Right cardiac atrium (tissue), 5 donors: Measurements from ENCODE around the gene RABGGTA. TPM values are rescaled to one million over a fixed set of nuclear protein-coding genes. Genes with fewer than 3 reads are reported as not detected.
"Not testable (repeated sequence)": the region's sequence is repeated elsewhere in the genome, so short reads cannot be mapped to it uniquely, and the experiment has no call there.

ENCODE experiments used
- ATAC-seq, 2 donors: fragments of 200-7000 bp; cut with Tn5 transposase; one replicate each; pipeline versions ENCODE4 v1.8.0 to v1.9.1; 2020; ENCODE audit warnings: moderate library complexity in 2 of 2, mild to moderate bottlenecking in 1 of 2
- DNase-seq, 3 donors: peaks; one replicate each; pipeline ENCODE4 v3.0.0-alpha.2; 2020
- H3K27ac ChIP-seq: one replicate; pipeline ENCODE4 v1.5.1; 2013; ENCODE audit warnings: mild to moderate bottlenecking, low read length, control low read depth, moderate library complexity
- H3K27me3 ChIP-seq: one replicate; pipeline ENCODE4 v1.6.1; 2013; ENCODE audit not compliant: control insufficient read depth, insufficient read depth
- H3K4me1 ChIP-seq: one replicate; pipeline ENCODE4 v1.6.1; 2013; ENCODE audit warnings: low read length; ENCODE audit not compliant: control insufficient read depth, insufficient read depth
- H3K4me3 ChIP-seq: one replicate; pipeline ENCODE4 v1.5.1; 2013; ENCODE audit warnings: low read length, control low read depth
- H3K9me3 ChIP-seq: one replicate; pipeline ENCODE4 v1.6.1; 2013; ENCODE audit warnings: low read length; ENCODE audit not compliant: control insufficient read depth
- whole genome bisulfite sequencing: extraction: QIAGEN DNeasy Blood & Tissue Kit; methylation state at CpG from one replicate; pipeline ENCODE4 v1.1.7; 2013; 5-methylcytosine and 5-hydroxymethylcytosine counted together
- intact Hi-C, 4 donors: fragments of 100-400 bp; cut with DNase I; formaldehyde crosslinking; loops; one replicate each; pipeline versions ENCODE4 v1.11.0 to v1.14.0; 2022 to 2023
- polyA plus RNA-seq: library from polyadenylated mRNA; stranded (reverse); fragments of 200-250 nt; gene quantifications from one replicate; pipeline ENCODE4 v1.2.3, GENCODE V29; 2013
- total RNA-seq, 4 donors: library from RNA; stranded (reverse); fragmentation: NEBNext Ultra II Directional; extraction: Animal tissue kit (Norgen Biotek cat#: 25700); gene quantifications; one replicate each; pipeline ENCODE4 v1.2.1, GENCODE V29; 2021
- donor health status: healthy with polysubstance abuse.
- donor health status: DM: no; HTN: yes; CAD: no.
- donor health status: DM: no; HTN: no; CAD: no.
- donor health status: DM: no; HTN: yes; CAD: no; lungs with severe emphysema.
- donor health status: DM: yes; HTN: yes; CAD: no.

The RABGGTA gene
- total and polyA plus RNA-seq, 5 donors, result 18.1 to 21.4 (median 20.7) TPM

DNA sequence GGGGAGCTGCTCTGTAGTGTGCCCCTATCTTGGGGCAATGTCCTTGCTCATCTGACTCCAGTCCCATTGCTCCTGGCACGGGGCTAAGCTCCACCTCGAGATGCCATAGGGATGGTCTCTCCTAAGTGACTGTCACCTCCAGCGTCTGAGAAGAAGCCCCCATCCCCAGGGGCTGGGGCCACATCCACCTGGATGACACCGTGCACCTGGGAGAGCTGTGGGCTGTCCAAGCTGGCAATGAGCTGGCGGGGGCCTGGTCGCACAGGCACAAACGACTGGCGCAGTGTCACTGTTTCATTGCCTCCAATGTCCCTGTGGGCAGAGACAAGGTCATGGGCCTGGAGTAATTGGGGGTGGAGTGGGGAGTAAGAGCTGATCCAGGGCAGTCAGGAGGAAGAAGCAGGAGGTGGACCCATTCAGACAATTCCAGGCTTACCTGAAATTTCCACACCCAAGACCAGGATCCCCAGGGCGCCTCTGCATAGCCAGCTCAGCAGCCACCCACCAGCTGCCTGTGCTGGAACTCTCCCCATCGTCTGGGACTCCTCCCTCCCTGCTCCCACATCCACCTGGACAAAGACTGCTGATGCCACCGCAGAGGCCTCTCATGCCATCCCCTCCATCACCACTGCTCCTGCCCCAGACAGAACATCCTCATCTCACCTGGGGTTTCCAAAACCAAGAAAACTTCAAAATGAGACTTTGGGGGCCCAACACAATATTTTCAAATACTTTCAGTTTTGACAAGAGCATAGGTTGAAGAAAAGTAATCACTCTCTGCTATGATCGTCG is 22.0 kb downstream of the RABGGTA start:
- DNase-seq (no peak), ATAC-seq (peak in 1 of 2 donors; percentile 22)
- Histone ChIP-seq H3K4me1 (no peaks in the 10 kb centered on the region), H3K27ac (no peak overlapping the region), H3K9me3 (no peaks in the 10 kb centered on the region), H3K4me3 (no peak overlapping the region), H3K27me3 (no peaks in the 10 kb centered on the region)
- 79% methylated on average over 13 of the region's 13 CpGs for WGBS
- intact Hi-C loops, result loop anchor here in 2 of 4 donors (5.0 to 10.0 kb wide), 2 partner anchors 45 to 48 kb away; partner anchors contain the start of genes DHRS1 (in 2 of the 2) and NOP9 (in 2 of the 2)

DNA sequence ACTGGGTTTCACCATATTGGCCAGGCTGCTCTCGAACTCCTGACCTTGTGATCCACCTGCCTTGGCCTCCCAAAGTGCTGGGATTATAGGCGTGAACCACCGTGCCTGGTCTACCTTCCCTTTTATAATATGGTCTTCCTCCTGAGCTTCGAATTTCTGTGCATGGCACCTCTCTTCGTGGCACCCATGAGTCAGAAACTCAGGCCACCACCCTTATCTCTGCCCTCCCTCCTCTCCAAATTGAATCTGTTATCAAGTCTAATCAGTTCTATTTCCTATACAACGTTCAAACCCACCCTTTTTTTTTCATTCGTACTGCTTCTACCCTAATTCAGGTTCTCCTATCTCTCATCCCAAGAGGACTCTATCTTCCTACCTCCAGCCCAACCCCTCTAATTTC is 24.0 kb downstream of the RABGGTA start:
- ATAC-seq (no peak), DNase-seq (no peak)
- Histone ChIP-seq H3K9me3 (no peaks in the 10 kb centered on the region), H3K27ac (no peak overlapping the region), H3K4me3 (no peak overlapping the region), H3K27me3 (no peaks in the 10 kb centered on the region), H3K4me1 (peaks cover 3% of the 10 kb centered on the region)
- intact Hi-C loops, result loop anchor here in 2 of 4 donors (5.0 to 10.0 kb wide), 2 partner anchors 47 to 50 kb away; partner anchors contain the start of genes DHRS1 (in 2 of the 2) and NOP9 (in 2 of the 2)
- WGBS, result 67% methylated on average over 7 of the region's 7 CpGs

DNA sequence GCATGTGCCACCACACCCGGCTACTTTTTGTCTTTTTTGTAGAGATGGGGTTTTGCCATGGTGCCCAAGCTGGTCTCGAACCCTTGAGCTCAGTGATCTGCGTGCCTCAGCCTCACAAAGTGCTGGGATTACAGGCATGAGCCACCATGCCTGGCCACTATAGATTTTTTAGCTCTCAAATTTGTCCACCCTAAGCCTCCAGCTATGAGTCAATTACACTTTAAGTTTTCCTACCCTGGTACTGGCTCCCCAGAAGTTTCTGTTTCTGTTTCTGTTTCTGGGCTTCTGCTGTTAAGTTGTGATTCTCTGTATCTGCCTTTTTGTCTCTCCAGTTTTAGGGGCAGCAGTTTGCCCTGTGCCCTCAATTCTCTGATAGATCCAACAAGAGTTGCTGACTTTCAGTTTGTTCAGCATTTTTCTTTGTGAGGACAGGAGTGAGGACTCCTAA is 24.6 kb downstream of the RABGGTA start:
- Histone ChIP-seq H3K27me3 (no peaks in the 10 kb centered on the region), H3K27ac (no peak overlapping the region), H3K4me3 (no peak overlapping the region), H3K9me3 (no peaks in the 10 kb centered on the region), H3K4me1 (peaks cover 3% of the 10 kb centered on the region)
- intact Hi-C loops, result loop anchor here in 2 of 4 donors (5.0 to 10.0 kb wide), 2 partner anchors 48 to 51 kb away; partner anchors contain the start of genes DHRS1 (in 2 of the 2) and NOP9 (in 2 of the 2)
- ATAC-seq (no peak), DNase-seq (no peak)
- 88% methylated on average over 3 of the region's 3 CpGs for WGBS

DNA sequence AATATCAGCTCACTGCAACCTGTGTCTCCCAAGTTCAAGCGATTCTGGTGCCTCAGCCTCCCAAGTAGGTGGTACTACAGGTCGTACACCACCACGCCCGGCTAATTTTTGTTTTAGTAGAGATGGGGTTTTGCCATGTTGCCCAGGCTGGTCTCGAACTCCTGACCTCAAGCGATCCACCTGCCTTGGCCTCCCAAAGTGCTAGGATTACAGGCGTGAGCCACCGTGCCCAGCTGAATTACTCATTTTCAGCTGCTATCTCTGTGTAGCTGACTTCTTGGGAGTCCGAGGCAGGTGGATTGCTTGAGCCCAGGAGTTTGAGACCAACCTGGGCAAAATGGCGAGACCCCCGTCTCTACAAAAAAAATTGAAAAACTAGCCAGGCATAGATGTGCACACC is 26.0 kb downstream of the RABGGTA start:
- not testable (repeated sequence) for DNase-seq, H3K27ac ChIP-seq, H3K27me3 ChIP-seq, H3K9me3 ChIP-seq, H3K4me3 ChIP-seq, H3K4me1 ChIP-seq, ATAC-seq
- 92% methylated on average over 11 of the region's 11 CpGs for WGBS
- intact Hi-C loops, result loop anchor here in 2 of 4 donors (5.0 to 10.0 kb wide), 2 partner anchors 49 to 52 kb away; partner anchors contain the start of genes DHRS1 (in 2 of the 2) and NOP9 (in 2 of the 2)

DNA sequence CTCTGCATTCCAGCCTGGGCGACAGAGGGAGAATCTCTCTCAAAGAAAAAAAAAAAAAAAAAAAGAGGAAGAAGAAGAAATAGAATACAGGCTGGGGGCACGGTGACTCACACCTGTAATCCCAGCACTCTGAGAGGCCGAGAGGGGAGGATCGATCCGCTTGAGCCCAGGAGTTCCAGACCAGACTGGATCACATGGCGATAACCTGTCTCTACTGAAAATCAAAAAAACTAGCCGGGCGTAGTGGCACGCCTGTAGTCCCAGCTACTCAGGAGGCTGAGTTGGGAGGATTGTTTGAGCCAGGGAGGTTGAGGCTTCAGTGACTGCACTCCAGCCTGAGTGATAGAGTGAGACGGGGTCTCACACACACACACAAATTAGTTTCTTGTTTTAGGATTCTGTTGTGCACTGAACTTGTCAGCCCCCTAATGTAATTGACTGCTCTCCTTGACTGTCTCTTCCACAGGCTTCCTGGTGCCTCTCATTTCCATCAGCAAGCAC is 28.0 kb downstream of the RABGGTA start:
- ATAC-seq (peak in 1 of 2 donors; percentile 0), DNase-seq (no peak)
- no peaks in the 10 kb centered on the region for H3K9me3 ChIP-seq
- intact Hi-C loops, result loop anchor here in 3 of 4 donors (2.0 to 10.0 kb wide), 3 partner anchors 51 to 54 kb away; partner anchors contain the start of genes DHRS1 (in 2 of the 3) and NOP9 (in 2 of the 3)
- peak overlapping the region; percentile 89 for H3K4me3 ChIP-seq
- H3K4me1 ChIP-seq, result peaks cover 12% of the 10 kb centered on the region
- H3K27me3 ChIP-seq, result no peaks in the 10 kb centered on the region
- WGBS, result 56% methylated on average over 10 of the region's 10 CpGs
- peak overlapping the region; percentile 99 for H3K27ac ChIP-seq

DNA sequence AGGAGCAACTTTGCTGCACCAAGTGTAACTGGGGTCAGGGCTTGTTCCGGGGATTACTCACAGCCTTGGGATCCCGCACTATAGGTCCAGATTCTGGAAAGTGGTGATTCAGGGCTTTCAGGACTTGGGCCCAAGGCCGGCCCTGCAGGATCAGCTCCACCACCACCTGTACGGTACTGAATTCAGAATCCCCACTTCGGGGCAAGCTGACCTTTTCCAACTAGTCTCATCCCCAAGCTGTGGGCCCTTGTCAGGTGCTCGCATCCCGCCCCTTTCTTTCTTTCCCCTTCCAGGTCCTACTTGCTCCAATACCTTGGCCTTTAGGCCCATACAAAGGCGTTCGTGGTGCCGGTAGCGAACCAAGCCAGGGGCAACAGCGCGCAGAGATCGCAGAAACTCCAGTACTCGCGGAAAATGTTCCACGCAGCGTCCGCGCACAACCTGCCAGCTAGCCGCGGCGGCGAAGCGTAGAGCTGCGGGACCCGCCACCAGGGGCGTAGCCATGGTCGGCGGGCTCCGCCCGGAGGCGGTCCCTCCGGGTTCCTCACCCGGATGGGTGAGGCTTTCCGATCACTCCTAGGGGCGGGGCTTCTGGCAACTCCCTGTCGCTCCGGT is 29.5 kb downstream of the RABGGTA start:
- 1% methylated on average over 39 of the region's 39 CpGs for WGBS
- intact Hi-C loops, result loop anchor here in 3 of 4 donors (2.0 to 10.0 kb wide), 3 partner anchors 53 to 55 kb away; partner anchors contain the start of genes DHRS1 (in 2 of the 3) and NOP9 (in 2 of the 3)
- Histone ChIP-seq H3K27me3 (no peaks in the 10 kb centered on the region), H3K4me1 (peaks cover 12% of the 10 kb centered on the region), H3K27ac (peak overlapping the region; percentile 99), H3K4me3 (peak overlapping the region; percentile 89), H3K9me3 (no peaks in the 10 kb centered on the region)
- DNase-seq (peak; percentile 95 to 97 (median 96)), ATAC-seq (peak; percentile 94 to 95)

DNA sequence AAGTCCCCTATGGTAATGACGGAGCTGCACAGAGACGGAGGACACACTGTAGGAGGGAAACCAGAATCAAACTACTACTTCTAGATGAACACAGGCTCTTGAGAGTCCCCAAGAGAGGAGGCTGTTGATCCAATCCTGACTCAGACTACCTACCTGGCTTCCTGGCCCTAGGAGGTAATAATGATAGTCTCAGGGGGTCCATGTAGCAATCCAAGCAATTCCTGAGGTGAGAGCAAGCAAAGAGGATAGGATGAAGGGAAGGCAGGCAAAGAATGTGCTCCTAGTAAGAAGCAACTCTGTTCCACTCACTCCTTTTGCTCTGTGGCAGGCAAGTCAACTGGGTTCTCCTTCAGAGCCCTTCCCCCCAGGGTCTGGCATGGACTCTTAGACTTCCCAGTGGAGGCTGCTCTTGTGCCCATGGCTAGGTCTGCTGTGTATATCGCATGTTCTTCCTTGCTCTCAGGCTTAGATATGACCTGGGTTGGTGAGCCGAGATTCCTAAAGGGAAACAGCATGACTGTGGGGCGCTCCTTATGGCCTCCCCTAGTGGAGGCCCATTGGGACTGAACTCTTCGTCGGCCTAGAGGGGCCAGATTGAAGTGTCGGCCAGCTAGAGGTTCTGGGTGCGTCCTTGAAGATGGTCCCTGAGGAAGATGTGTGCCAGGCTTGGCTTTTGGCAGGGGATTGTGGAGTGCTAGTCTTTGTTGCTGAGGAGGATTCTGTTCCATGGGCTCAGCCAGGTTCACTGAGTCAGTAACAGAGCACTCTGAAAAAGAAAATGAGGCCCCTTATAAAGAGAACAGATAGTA is 31.1 kb downstream of the RABGGTA start:
- intact Hi-C loops, result loop anchor here in 2 of 4 donors (5.0 to 10.0 kb wide), 2 partner anchors 54 to 57 kb away; partner anchors contain the start of genes DHRS1 (in 2 of the 2) and NOP9 (in 2 of the 2)
- no peak overlapping the region for H3K4me3 ChIP-seq
- ATAC-seq (no peak), DNase-seq (no peak)
- 87% methylated on average over 9 of the region's 9 CpGs for WGBS
- H3K27ac ChIP-seq, result no peak overlapping the region
- no peaks in the 10 kb centered on the region for H3K9me3 ChIP-seq
- no peaks in the 10 kb centered on the region for H3K27me3 ChIP-seq
- H3K4me1 ChIP-seq, result peaks cover 12% of the 10 kb centered on the region

DNA sequence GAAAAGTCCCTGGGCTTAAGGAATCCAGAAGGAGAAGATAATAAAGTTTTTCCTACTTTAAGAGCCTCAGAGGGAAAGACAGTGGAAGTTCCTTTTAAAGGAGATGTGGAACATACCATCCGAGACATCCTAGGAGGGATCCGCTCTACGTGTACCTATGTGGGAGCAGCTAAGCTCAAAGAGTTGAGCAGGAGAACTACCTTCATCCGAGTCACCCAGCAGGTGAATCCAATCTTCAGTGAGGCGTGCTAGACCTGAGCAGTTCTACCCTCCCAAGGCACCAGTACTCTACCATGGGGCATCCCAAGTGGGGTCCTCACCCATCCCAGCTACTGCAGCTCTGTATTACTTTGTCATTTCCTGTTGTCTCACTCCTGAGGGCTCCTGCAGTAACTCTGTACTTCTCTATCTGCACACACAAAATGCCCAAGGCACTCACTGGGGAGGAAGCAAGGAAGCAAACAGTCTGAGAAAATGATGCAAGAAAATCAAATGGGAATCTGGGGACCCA is 32.8 kb downstream of the RABGGTA start:
- ATAC-seq (no peak), DNase-seq (no peak)
- Histone ChIP-seq H3K4me1 (peaks cover 11% of the 10 kb centered on the region), H3K27me3 (no peaks in the 10 kb centered on the region), H3K4me3 (no peak overlapping the region), H3K9me3 (no peaks in the 10 kb centered on the region), H3K27ac (no peak overlapping the region)
- intact Hi-C loops, result no loop called here
- 82% methylated on average over 5 of the region's 5 CpGs for WGBS

DNA sequence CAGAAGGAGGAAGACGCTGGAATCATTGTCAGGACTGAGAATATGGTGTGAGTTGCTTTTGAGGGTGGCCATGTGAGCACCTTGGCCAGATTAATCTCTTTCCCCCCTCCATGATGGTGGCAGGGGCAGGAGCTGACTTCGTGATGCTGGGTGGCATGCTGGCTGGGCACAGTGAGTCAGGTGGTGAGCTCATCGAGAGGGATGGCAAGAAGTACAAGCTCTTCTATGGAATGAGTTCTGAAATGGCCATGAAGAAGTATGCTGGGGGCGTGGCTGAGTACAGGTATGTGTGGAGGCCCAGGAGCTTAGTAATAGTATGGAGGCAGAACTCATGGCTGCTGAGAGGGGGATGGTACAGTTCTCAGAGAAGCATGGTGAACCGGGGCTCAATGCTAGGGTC is 33.3 kb downstream of the RABGGTA start:
- Histone ChIP-seq H3K4me3 (no peak overlapping the region), H3K4me1 (peaks cover 12% of the 10 kb centered on the region), H3K27ac (no peak overlapping the region), H3K9me3 (no peaks in the 10 kb centered on the region), H3K27me3 (no peaks in the 10 kb centered on the region)
- intact Hi-C loops, result no loop called here
- ATAC-seq, result no peak
- DNase-seq, result peak in 1 of 3 donors; percentile 30
- WGBS, result 89% methylated on average over 5 of the region's 5 CpGs

DNA sequence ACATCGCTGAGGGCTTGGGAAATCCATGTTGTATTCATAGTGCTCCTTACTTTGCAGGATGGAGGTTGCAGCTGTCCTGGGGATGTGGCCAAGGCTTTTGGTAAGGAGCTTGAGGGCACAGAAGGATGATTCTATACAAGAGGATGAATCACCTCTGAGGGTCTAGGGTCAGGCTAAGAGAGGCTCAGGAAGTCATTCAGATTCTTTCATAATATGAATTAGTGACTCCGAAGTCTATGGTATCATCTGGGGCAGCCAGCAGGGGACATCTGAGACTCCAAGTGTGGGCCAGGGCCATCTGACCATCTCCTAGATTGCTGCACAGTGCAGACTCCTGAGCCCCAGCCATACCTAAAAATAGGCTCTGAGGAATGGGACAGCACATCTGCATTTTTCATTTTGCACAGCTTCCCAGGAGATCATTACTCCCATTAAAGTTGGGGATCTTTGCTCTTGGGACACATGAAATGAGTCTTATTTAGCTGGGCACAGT is 33.9 kb downstream of the RABGGTA start:
- intact Hi-C loops, result no loop called here
- no peaks in the 10 kb centered on the region for H3K9me3 ChIP-seq
- no peaks in the 10 kb centered on the region for H3K27me3 ChIP-seq
- ATAC-seq (no peak), DNase-seq (no peak)
- 91% methylated on average over 2 of the region's 2 CpGs for WGBS
- peaks cover 12% of the 10 kb centered on the region for H3K4me1 ChIP-seq
- H3K4me3 ChIP-seq, result no peak overlapping the region
- H3K27ac ChIP-seq, result no peak overlapping the region
